ENCODE measurements around the gene NAA80.

NAA80 gene

GRCh38 chr3:50270422-50271224, 28.6 kb downstream of the NAA80 start:
- peaks cover 0 to 3% (median 0%) of the 10 kb centered on the region in 3 donors for H3K36me3 ChIP-seq
- no peak for TF ChIP-seq CTCF (IDR thresholded peaks at IDR 0.05)
- intact Hi-C loops (cut with DNase I; ENCODE audit: low total_unique reads), result loop anchor here (1.0 to 10.0 kb wide), 2 partner anchors 43 to 146 kb away; no protein-coding TSS in a partner anchor
- H3K27me3 ChIP-seq, result no peaks in the 10 kb centered on the region
- DNase-seq, result no peak
- no peaks in the 10 kb centered on the region for H3K9me3 ChIP-seq
- no peak overlapping the region for H3K4me3 ChIP-seq
- H3K4me1 ChIP-seq, result peaks cover under 1 to 77% (median 57%) of the 10 kb centered on the region in 4 donors
- H3K27ac ChIP-seq, result peak overlapping the region; percentile 84 to 98

- H3K27ac ChIP-seq, result peak overlapping the region; percentile 84 to 98
- no peak for TF ChIP-seq CTCF (IDR thresholded peaks at IDR 0.05)
- no peaks in the 10 kb centered on the region for H3K9me3 ChIP-seq
- peaks cover 4 to 83% (median 63%) of the 10 kb centered on the region in 4 donors for H3K4me1 ChIP-seq
- intact Hi-C loops (cut with DNase I; ENCODE audit: low total_unique reads), result loop anchor here (10.0 kb wide), 1 partner anchor 145 kb away; no protein-coding TSS in a partner anchor
- H3K4me3 ChIP-seq, result no peak overlapping the region
- H3K36me3 ChIP-seq, result no peaks in the 10 kb centered on the region
- no peak for DNase-seq
- no peaks in the 10 kb centered on the region for H3K27me3 ChIP-seq
Measured at GRCh38 chr3:50269977-50270413, 29.2 kb downstream of the NAA80 start.

GRCh38 chr3:50269460-50269859, 29.7 kb downstream of the NAA80 start:
- intact Hi-C loops (cut with DNase I; ENCODE audit: low total_unique reads), result no loop called here
- H3K4me1 ChIP-seq, result peaks cover 4 to 88% (median 68%) of the 10 kb centered on the region in 4 donors
- H3K9me3 ChIP-seq, result no peaks in the 10 kb centered on the region
- no peak for TF ChIP-seq CTCF (IDR thresholded peaks at IDR 0.05)
- peak overlapping the region; percentile 84 to 98 for H3K27ac ChIP-seq
- H3K27me3 ChIP-seq, result no peaks in the 10 kb centered on the region
- H3K4me3 ChIP-seq, result peak overlapping the region; percentile 11 to 40
- no peak for DNase-seq
- H3K36me3 ChIP-seq, result no peaks in the 10 kb centered on the region

GRCh38 chr3:50268703-50269451, 30.3 kb downstream of the NAA80 start, which contains the start of gene SEMA3B:
SEMA3B (plus strand) TSS chr3:50269147; CDS start chr3:50269241, 94 bp downstream.
- intact Hi-C loops (cut with DNase I; ENCODE audit: low total_unique reads), result no loop called here
- peak; percentile 63 to 91 for DNase-seq
- Histone ChIP-seq H3K27me3 (no peaks in the 10 kb centered on the region), H3K27ac (peak within 1 kb of the TSS; percentile 96 to 98), H3K36me3 (no peaks in the 10 kb centered on the region), H3K4me3 (peak within 1 kb of the TSS; percentile 65 to 66), H3K9me3 (no peaks in the 10 kb centered on the region), H3K4me1 (peaks cover 7 to 88% (median 74%) of the 10 kb centered on the region in 4 donors)
- TF ChIP-seq CTCF (IDR thresholded peaks at IDR 0.05), result no peak

- intact Hi-C loops (cut with DNase I; ENCODE audit: low total_unique reads), result no loop called here
- no peaks in the 10 kb centered on the region for H3K27me3 ChIP-seq
- no peaks in the 10 kb centered on the region for H3K9me3 ChIP-seq
- no peak for DNase-seq
- H3K4me1 ChIP-seq, result peaks cover 8 to 88% (median 75%) of the 10 kb centered on the region in 4 donors
- H3K4me3 ChIP-seq, result peak overlapping the region; percentile 40 to 66
- H3K27ac ChIP-seq, result peak overlapping the region; percentile 96 to 98
- H3K36me3 ChIP-seq, result no peaks in the 10 kb centered on the region
- no peak for TF ChIP-seq CTCF (IDR thresholded peaks at IDR 0.05)
Measured at GRCh38 chr3:50268276-50268675, 30.9 kb downstream of the NAA80 start.
